NB4 (cell line): ENCODE data around the gene ITGA11.

Source experiments
- POLR2A ChIP-seq: IDR thresholded peaks from 2 replicates; pipeline ENCODE4 v1.6.1; 2011; ENCODE audit warnings: mild to moderate bottlenecking; ENCODE audit not compliant: insufficient read length; ENCODE audit errors: extremely low read depth
- TF ChIP-seq, protein P1 (sequence below): IDR thresholded peaks from one replicate; pipeline ENCODE4 v1.5.1; 2012; ENCODE audit warnings: low read depth, low read length

DNA sequence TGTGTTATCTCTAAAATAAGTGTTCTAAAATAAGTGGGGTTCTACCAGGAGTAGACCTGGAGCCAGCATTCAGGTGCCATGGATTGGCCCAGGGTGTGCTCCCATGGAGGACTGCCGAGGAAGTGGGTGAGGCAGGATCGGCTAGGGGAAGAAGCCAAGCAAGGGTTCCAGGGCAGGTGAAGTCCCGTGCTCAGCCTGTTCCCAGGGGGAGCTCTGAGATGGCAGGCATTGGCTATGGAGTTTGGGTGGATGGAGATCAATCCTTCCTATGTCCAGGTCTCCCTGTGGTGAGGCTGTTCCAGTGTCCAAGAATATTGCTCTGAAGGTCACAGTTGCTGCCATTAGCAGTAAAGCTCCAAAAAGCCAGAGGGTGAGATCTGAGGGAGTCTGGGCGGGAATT lies 46.9 kb upstream of the ITGA11 start:
- TF ChIP-seq, protein P1, sequence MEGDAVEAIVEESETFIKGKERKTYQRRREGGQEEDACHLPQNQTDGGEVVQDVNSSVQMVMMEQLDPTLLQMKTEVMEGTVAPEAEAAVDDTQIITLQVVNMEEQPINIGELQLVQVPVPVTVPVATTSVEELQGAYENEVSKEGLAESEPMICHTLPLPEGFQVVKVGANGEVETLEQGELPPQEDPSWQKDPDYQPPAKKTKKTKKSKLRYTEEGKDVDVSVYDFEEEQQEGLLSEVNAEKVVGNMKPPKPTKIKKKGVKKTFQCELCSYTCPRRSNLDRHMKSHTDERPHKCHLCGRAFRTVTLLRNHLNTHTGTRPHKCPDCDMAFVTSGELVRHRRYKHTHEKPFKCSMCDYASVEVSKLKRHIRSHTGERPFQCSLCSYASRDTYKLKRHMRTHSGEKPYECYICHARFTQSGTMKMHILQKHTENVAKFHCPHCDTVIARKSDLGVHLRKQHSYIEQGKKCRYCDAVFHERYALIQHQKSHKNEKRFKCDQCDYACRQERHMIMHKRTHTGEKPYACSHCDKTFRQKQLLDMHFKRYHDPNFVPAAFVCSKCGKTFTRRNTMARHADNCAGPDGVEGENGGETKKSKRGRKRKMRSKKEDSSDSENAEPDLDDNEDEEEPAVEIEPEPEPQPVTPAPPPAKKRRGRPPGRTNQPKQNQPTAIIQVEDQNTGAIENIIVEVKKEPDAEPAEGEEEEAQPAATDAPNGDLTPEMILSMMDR: no peak
- TF ChIP-seq POLR2A: no peak
